GM12801 (cell line): ENCODE results near the gene BRS3.

ENCODE experiments used
- TF ChIP-seq, protein P1 (sequence below): IDR thresholded peaks from one replicate; pipeline ENCODE4 v1.5.1; 2011; ENCODE audit warnings: control low read depth; ENCODE audit not compliant: insufficient read length; ENCODE audit errors: extremely low read depth

Gene BRS3

DNA sequence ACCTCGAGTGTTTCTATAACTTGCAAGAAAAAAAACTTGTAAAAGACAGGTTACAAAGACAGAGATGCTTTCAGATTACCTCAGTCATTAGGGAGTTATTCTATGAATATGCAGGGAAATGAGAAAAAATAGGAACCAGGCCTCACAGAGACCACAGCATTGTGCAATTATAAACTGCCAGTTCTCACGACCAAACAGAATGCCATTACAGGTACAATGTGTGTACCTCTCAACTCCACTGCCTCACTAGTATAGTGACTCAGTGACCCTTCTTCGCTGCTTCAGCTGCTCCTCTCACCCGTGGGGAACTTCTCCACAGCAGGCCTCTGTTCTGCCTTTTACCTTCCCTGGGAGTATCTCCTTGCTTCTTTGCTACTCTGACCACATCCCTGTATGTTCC, 7.3 kb downstream of the BRS3 start:
- TF ChIP-seq, protein P1, sequence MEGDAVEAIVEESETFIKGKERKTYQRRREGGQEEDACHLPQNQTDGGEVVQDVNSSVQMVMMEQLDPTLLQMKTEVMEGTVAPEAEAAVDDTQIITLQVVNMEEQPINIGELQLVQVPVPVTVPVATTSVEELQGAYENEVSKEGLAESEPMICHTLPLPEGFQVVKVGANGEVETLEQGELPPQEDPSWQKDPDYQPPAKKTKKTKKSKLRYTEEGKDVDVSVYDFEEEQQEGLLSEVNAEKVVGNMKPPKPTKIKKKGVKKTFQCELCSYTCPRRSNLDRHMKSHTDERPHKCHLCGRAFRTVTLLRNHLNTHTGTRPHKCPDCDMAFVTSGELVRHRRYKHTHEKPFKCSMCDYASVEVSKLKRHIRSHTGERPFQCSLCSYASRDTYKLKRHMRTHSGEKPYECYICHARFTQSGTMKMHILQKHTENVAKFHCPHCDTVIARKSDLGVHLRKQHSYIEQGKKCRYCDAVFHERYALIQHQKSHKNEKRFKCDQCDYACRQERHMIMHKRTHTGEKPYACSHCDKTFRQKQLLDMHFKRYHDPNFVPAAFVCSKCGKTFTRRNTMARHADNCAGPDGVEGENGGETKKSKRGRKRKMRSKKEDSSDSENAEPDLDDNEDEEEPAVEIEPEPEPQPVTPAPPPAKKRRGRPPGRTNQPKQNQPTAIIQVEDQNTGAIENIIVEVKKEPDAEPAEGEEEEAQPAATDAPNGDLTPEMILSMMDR: no peak

DNA sequence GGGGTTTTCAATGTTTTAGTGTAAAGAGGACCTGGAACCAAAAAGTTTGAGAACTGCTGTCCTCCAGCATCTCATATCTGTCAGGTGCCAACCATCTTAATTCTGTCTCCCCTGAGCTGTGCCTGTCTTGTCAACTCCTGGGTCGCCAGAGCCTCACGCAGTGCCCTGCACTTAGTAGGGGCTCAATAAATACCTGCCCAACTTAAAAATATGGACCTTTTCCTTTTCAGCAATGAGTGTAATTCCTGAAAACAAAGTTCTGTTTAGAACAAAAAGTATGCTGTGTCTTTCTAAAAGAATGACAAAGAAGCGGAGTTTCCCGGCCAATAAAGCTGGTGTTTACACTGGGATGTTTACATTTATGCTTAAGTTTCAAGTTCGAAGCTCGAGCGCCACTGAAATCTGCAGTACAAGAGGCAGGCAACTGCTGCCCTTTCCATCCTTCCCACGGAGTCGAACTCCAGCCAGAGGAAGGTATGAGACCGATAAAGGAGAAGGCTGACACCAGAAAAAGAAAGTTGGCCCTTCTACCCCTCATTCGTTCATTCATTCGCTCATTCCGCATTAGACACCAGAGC, 8.5 kb downstream of the BRS3 start:
- TF ChIP-seq, protein P1: no peak

DNA sequence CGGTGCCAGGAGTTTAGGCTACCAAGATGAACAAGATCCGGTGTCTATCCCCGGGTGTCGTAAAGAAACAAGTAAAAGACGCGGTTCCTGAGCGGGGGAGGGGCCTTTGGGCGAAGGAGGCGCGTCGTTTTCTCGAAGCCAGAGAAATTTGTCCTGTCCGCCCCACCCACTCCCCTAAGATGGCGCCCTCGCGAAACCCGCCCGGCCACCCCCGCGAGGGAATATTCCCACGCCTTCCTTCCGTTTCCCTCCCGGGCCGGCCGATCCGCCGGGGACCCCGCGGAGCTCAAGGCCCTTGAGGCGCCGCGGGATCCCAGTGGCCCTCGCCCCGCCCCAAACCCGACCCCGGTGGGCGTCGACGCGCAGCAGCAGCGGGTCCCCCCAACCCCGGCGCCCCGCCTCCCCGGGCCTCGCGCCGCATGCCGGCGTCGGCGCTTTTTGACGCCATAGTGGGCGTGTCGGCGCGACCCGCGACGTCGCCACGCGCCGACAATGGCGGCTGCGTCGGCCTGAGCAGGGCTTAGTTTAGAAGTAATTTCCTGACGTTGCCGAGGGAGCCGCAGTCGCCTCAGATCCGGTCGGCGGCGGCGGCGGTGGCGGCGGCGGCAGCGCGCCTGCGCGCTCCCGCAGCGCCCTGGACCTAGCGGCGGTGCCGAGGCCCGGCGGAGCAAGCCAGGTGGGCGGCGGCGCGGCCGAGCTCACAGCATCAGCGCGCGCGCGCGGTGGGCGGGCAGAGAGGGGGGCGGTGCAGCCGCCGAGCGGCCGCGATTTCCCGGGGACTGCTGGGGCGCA, 9.2 kb downstream of the BRS3 start:
- TF ChIP-seq, protein P1: no peak

DNA sequence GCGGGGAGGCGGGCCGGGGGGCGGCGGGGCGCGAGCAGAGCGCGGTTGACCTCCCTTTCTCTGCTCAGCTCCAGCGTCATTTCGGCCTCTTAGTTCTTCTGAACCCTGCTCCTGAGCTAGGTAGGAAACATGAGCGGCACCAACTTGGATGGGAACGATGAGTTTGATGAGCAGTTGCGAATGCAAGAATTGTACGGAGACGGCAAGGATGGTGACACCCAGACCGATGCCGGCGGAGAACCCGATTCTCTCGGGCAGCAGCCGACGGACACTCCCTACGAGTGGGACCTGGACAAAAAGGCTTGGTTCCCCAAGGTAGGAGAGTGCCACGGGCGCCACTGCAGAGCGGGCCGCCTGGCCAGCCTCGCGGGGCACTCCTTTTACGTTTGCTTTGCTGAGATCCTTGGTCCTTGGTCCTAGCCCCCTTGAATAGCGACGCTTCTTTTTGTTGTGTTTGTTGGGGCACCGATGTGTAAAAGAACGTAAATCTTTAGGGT, 9.9 kb downstream of the BRS3 start, which contains the start of gene HTATSF1:
Gene HTATSF1 (plus strand): TSS at position 37 of the 497 bp plus-strand sequence. CDS start 93 bp downstream, at position 130.
- TF ChIP-seq, protein P1: no peak

DNA sequence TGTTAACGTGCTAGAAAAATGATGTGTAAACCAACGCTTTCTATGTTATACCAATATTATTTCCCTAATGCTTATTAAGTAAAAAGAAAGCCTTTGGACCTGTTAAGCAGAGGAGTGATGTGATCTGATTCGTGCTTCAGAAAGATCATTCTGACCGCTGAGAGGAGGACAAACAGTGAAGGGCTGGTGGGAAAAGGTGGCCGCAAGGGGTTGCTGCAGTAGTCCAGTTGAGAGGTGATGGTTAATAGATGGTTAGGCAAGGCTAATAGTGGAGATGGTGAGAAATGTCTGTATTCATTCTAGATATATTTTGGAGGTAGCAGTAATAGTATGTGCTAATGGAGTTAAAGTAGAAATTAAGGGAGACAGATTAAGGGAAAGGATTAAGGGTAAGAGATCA, 31.3 kb downstream of the BRS3 start:
- TF ChIP-seq, protein P1: no peak

DNA sequence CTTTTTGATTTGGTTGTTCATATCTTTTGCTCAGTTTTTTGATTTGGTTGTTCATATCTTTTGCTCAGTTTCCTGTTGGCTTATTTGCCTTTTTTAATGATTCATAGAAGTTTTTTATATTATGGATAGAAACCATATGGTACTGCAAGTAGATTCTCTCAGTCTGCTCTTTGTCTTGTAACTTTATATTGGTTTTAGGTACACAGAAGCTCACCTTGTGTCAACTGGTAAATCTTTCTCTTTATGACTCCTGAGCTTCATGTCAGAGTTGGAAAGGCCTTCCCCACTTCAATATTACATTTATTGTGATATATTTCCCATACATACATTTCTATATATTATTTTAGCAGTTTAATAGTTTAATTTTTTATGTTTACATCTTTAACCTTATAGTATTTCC, 36.0 kb downstream of the BRS3 start:
- TF ChIP-seq, protein P1: no peak

DNA sequence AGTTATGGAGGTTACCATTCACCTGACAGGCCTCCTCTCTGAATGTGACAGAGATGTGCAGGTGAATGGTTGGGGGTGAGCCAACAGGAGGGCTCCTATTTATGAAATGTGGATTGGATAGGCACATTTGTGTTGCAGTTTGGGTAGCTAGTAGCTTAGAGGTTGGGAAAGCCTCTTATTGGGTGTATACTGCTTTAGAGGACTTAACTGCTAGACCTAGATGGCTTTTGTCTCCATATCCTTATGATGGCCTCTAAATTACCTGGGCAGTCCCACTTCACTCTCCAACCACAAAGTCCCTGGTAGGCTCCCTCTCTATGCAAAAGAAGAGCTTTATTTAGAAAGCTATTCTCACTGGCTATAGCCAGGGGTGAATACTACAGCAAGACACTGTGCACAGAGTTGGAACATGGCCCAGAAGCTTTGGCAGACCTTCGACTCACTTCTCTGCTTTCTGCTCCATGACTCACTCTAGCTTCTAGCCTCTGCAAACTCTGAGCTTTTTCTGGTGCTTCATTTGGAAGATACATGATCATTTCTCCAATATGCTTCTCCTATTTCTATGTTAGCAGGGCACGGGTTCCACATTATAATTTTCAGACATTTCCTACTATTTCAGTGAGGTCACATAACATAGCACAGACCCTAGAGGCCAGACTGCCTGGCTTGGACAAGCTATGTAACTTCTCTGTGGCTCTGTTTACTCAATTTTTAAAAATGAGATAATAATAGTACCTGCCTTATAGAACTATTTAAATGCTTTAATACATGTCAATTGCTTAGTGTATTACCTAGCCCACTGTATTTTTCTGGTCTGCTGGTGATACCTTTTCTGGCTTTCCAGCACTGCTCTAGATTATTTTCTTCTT, 38.2 kb downstream of the BRS3 start:
- TF ChIP-seq, protein P1: no peak
